Pancreas (tissue), 10 donors: ENCODE results near the gene BBOF1. TPM values are rescaled to one million over a fixed set of nuclear protein-coding genes. Genes with fewer than 3 reads are reported as not detected.
"Not testable (repeated sequence)": the region's sequence is repeated elsewhere in the genome, so short reads cannot be mapped to it uniquely, and the experiment has no call there.

Experiments used
- ATAC-seq, 4 donors: fragments of 200-7000 bp; cut with Tn5 transposase; one replicate each; pipeline versions ENCODE4 v1.8.0 to v1.9.1; 2020; ENCODE audit warnings: mild to moderate bottlenecking in 4 of 4, moderate library complexity in 4 of 4
- DNase-seq, 6 donors: peaks; one replicate each; pipeline ENCODE4 v3.0.0-alpha.2; 2020
- FAIRE-seq: peaks from 2 replicates; lab custom pipeline; 2012; peaks lifted over from hg19 to GRCh38; lab: Jason Lieb, UNC
- H3K27ac ChIP-seq, 4 donors: fragments of 200-600 bp; sonication (generic); 1 replicate in 3 of 4; 2 replicates in 1 of 4; pipeline versions ENCODE4 v1.5.0 to v1.8.0; 2020
- H3K27me3 ChIP-seq, 4 donors: fragments of 200-600 bp; one replicate each; pipeline ENCODE4 v1.8.0; 2021
- H3K36me3 ChIP-seq, 3 donors: fragments of 200-600 bp; sonication (generic) in 1 of 3; one replicate each; pipeline versions ENCODE4 v1.5.0 to v1.8.0; 2020 to 2021
- H3K4me1 ChIP-seq, 3 donors: fragments of 200-600 bp; one replicate each; pipeline ENCODE4 v1.8.0; 2021
- H3K4me3 ChIP-seq, 4 donors: fragments of 200-600 bp; sonication (generic) in 2 of 4; one replicate each; pipeline versions ENCODE4 v1.5.0 to v1.8.0; 2020 to 2021
- H3K9me3 ChIP-seq, 4 donors: fragments of 200-600 bp; one replicate each; pipeline ENCODE4 v1.8.0; 2021
- WGBS, 2 donors: extraction: QIAGEN DNeasy Blood & Tissue Kit; methylation state at CpG; one replicate each; pipeline ENCODE4 v1.1.7; 2013; 5-methylcytosine and 5-hydroxymethylcytosine counted together
- intact Hi-C, 3 donors: fragments of 100-400 bp; cut with DNase I; formaldehyde crosslinking; loops; one replicate each; pipeline versions ENCODE4 v1.11.1 to v1.14.2; 2022
- polyA plus RNA-seq, 2 donors: library from polyadenylated mRNA; stranded (reverse); fragments of 200-250 nt; gene quantifications; one replicate each; pipeline ENCODE4 v1.2.3, GENCODE V29; 2013
- total RNA-seq, 6 donors: library from RNA; stranded (reverse); fragmentation: NEBNext Ultra II Directional in 4 of 6; extraction: Animal tissue kit (Norgen Biotek cat#: 25700) in 4 of 6; gene quantifications; one replicate each; pipeline versions ENCODE4 v1.2.1 to v1.2.4, GENCODE V29; 2021 to 2023
- TF ChIP-seq, protein P1 (sequence below), 4 donors: fragments of 200-600 bp; sonication (generic) in 3 of 4; IDR thresholded peaks; one replicate each; pipeline versions ENCODE4 v1.5.0 to v1.8.0; 2021; ENCODE audit warnings: antibody characterized with exemption in 4 of 4
- donor health status: healthy with polysubstance abuse.
- donor health status: DM: no; HTN: no; CAD: no; lungs with moderate emphysema.
- donor health status: DM: no; HTN: no; CAD: no.
- donor health status: control.
- donor health status: control.
- donor health status: Bipolar disorder and iron deficiency.
- donor health status: DM: yes; HTN: yes; CAD: no.
- donor health status: DM: no; HTN: no; CAD: no.
- donor health status: DM: no; HTN: no; CAD: no.
- donor health status: DM: yes; HTN: yes; CAD: no.

BBOF1 gene
- total and polyA plus RNA-seq, 8 donors, result 1.0 to 4.6 (median 2.0) TPM

DNA sequence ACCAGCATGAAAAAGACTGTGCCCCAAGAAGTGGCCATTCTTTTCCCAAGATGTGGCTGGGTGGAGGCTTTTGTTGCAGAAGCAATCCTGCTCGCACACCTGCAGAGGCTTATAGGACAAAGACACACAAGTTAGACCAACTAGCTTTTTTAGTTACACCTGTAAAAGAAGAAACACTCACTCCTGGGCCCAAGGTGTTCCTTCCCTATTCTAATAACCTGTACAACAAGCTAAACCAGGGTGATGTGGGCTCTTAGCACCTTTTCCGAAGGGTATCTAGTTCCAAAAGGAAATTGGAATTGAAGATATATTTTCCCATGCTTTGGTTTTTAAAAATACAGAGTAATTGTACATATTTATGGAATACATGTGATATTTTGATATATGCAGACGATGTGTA, 31.1 kb upstream of the BBOF1 start:
- FAIRE-seq (no peak), ATAC-seq (no peak), DNase-seq (no peak)
- H3K27me3 ChIP-seq, result no peaks in the 10 kb centered on the region
- no peak overlapping the region for H3K4me3 ChIP-seq
- TF ChIP-seq, protein P1, sequence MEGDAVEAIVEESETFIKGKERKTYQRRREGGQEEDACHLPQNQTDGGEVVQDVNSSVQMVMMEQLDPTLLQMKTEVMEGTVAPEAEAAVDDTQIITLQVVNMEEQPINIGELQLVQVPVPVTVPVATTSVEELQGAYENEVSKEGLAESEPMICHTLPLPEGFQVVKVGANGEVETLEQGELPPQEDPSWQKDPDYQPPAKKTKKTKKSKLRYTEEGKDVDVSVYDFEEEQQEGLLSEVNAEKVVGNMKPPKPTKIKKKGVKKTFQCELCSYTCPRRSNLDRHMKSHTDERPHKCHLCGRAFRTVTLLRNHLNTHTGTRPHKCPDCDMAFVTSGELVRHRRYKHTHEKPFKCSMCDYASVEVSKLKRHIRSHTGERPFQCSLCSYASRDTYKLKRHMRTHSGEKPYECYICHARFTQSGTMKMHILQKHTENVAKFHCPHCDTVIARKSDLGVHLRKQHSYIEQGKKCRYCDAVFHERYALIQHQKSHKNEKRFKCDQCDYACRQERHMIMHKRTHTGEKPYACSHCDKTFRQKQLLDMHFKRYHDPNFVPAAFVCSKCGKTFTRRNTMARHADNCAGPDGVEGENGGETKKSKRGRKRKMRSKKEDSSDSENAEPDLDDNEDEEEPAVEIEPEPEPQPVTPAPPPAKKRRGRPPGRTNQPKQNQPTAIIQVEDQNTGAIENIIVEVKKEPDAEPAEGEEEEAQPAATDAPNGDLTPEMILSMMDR (IDR thresholded peaks at IDR 0.05), result no peak
- no peaks in the 10 kb centered on the region for H3K36me3 ChIP-seq
- 74 to 77% methylated on average over 3 of the region's 3 CpGs for WGBS, 2 donors
- no peak overlapping the region for H3K27ac ChIP-seq
- H3K4me1 ChIP-seq, result no peaks in the 10 kb centered on the region
- intact Hi-C loops, result no loop called here
- H3K9me3 ChIP-seq, result no peaks in the 10 kb centered on the region

GRCh38 chr14:73988656-73989055, 30.5 kb upstream of the BBOF1 start:
- WGBS, 2 donors, result 84 to 87% methylated on average over 5 to 6 of the region's 7 CpGs
- DNase-seq, ATAC-seq, H3K27ac ChIP-seq, H3K4me1 ChIP-seq, intact Hi-C loops, H3K9me3 ChIP-seq, H3K4me3 ChIP-seq, H3K36me3 ChIP-seq, FAIRE-seq, H3K27me3 ChIP-seq: not testable (repeated sequence)

GRCh38 chr14:73991092-73991491, 28.1 kb upstream of the BBOF1 start:
- Histone ChIP-seq H3K27me3 (no peaks in the 10 kb centered on the region), H3K4me3 (no peak overlapping the region), H3K36me3 (no peaks in the 10 kb centered on the region), H3K9me3 (no peaks in the 10 kb centered on the region), H3K4me1 (peaks cover 0 to 6% (median 4%) of the 10 kb centered on the region in 3 donors), H3K27ac (no peak overlapping the region)
- TF ChIP-seq, protein P1 (IDR thresholded peaks at IDR 0.05), result no peak
- DNase-seq (no peak), FAIRE-seq (no peak), ATAC-seq (no peak)
- intact Hi-C loops, result no loop called here
- 56 to 59% methylated on average over 4 of the region's 4 CpGs for WGBS, 2 donors

- H3K27ac ChIP-seq, H3K36me3 ChIP-seq, DNase-seq, ATAC-seq, H3K4me3 ChIP-seq, intact Hi-C loops, H3K27me3 ChIP-seq, H3K9me3 ChIP-seq, FAIRE-seq: not testable (repeated sequence)
- 96 to 97% methylated on average over 7 of the region's 7 CpGs for WGBS, 2 donors
- H3K4me1 ChIP-seq, result peaks cover 13 to 28% (median 26%) of the 10 kb centered on the region in 3 donors
These were observed 24.2 kb upstream of the BBOF1 start for GRCh38 chr14:73994926-73995325.

GRCh38 chr14:73995977-73996378, 23.2 kb upstream of the BBOF1 start:
- TF ChIP-seq, protein P1 (IDR thresholded peaks at IDR 0.05), result no peak
- no peak overlapping the region for H3K4me3 ChIP-seq
- no peaks in the 10 kb centered on the region for H3K9me3 ChIP-seq
- WGBS, 2 donors, result 87 to 88% methylated on average over 8 of the region's 8 CpGs
- no peak for DNase-seq
- H3K27ac ChIP-seq, result no peak overlapping the region
- FAIRE-seq, result no peak
- H3K27me3 ChIP-seq, result no peaks in the 10 kb centered on the region
- H3K36me3 ChIP-seq, result no peaks in the 10 kb centered on the region
- intact Hi-C loops, result no loop called here
- H3K4me1 ChIP-seq, result peaks cover 13 to 28% (median 26%) of the 10 kb centered on the region in 3 donors
- peak in 1 of 4 donors; percentile 26 for ATAC-seq

- H3K36me3 ChIP-seq, result no peaks in the 10 kb centered on the region
- peak in 3 of 4 donors; percentile 18 to 62 (median 44) for ATAC-seq
- H3K4me1 ChIP-seq, result peaks cover 13 to 28% (median 26%) of the 10 kb centered on the region in 3 donors
- TF ChIP-seq, protein P1 (IDR thresholded peaks at IDR 0.05), result no peak
- no peak overlapping the region for H3K4me3 ChIP-seq
- intact Hi-C loops, result no loop called here
- DNase-seq, result no peak
- H3K27ac ChIP-seq, result peak overlapping the region in 1 of 4 donors; percentile 58
- no peaks in the 10 kb centered on the region for H3K27me3 ChIP-seq
- H3K9me3 ChIP-seq, result no peaks in the 10 kb centered on the region
- FAIRE-seq, result no peak
- 11 to 23% methylated on average over 2 of the region's 2 CpGs for WGBS, 2 donors
These were observed 22.4 kb upstream of the BBOF1 start for GRCh38 chr14:73996731-73997107.
